Measurements from ENCODE around the gene CLCA1.

Gene CLCA1

DNA sequence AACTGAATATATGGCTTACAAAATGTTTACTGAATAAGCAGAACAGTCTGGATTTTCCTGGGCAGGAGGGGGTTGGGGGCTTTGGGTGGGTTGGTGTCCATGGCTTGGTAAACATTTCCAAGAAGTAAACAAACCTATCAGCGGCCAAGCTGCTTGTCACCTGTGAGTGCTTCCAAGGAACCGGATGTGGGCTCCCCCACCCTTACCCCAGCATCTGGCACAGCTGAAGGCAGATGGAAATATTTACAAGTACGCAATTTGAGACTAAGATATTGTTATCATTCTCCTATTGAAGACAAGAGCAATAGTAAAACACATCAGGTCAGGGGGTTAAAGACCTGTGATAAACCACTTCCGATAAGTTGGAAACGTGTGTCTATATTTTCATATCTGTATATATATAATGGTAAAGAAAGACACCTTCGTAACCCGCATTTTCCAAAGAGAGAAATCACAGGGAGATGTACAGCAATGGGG lies at the start of gene CLCA1:
Gene CLCA1 (plus strand): TSS at position 427 of the 477 bp plus-strand sequence. CDS start 45 bp downstream, at position 472.
- DNase-seq = no peak

DNA sequence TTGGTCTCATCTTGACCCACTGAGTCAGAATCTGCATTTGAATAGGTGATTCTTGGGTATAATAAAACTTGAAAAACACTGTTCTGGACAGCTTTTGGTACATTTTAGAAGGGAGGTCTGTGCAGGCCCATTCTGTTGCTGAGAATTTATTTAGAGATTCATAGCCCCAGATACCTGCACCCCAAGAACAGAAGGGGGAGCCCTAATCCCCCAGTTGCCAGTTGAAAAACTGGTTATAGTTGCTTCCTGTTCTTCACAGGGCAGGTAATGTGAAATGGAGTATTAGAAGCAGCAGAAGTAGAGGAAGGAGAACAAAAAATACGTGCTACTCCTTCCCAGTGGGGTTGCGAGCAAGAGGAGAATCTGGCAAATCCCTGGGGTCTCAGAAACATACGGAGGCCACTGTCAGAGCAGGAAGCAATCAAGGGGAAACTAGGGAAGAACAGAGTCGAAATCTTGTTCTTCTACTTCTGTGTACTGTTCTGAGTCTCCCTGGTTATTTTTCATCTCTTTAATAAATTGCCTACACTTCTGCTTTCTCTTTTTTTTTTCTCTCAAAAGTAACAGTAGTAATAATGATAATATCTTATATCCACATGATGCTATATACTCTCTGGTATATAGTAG lies 49.3 kb upstream of the CLCA1 start:
- peak; percentile 26 for DNase-seq

GRCh38 chr1:86421601-86422280 lies 47.0 kb upstream of the CLCA1 start:
- DNase-seq = no peak

- no peak for DNase-seq
Observed at GRCh38 chr1:86423473-86423872, 45.3 kb upstream of the CLCA1 start.

DNA sequence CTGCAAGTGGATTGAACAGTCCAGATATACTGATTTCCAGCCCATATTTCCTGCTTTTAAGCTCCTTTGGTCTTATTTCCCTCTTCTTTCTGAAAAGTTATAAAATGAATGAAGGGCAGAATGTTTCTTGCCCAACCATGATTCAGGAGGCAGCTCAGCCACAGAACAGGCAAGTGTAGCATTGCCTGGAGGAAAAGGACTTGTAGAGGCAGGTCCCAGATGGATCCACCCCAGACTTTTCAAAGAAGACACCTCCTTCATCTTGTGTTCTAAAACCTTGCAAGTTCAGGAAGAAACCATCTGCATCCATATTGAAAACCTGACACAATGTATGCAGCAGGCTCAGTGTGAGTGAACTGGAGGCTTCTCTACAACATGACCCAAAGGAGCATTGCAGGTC lies 44.9 kb upstream of the CLCA1 start, which contains the start of gene CLCA2:
Gene CLCA2 (plus strand): TSS at position 299 of the 400 bp plus-strand sequence. CDS start 77 bp downstream, at position 376.
- no peak for DNase-seq

DNA sequence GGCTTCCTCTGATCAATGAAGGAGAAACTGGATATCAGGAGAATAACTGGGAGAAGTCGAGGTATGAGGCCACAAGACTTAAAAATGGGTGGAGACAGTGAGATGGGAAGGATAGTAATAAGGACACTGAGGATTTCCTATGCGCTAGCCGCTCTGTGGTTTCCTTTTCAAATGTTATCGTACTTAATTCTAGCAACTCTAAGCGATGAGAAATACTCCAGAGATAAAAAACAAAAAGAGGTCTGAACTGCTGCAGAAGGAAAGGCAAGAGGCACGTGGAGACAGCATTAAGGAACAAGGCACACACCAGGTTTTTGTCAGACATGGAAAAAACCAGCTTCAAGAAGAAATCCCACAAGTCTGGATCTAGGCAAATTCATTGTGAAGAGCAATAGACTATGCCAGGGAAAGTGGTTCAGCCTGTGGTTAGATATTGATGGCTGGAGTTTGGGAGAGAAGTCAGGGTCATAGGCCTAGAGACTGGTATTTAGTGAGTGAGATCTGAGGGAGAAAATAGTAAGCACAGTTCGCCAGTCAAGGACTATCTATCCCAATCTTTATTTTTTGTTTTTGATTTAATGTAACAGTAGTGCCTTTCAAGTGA lies 39.5 kb upstream of the CLCA1 start:
- DNase-seq = peak; percentile 21

DNA sequence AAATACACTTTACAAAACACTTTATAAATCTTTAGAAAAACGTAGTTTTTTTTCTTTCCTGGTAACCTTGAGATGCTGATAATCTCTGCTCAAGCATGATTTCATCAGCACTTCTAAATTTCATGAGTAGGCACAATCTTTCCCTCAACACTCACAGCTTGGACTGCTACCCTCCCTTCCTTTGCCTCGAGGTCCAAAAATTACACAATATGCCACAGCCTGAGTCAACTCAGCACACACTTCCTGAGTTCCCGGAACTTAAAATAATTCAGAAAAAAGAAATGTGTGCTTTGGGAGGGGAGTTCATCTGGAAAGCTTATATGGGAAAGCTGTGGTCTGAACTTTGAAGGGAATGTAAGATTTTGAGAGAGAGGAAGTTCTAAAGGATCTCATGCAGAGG lies 38.9 kb upstream of the CLCA1 start:
- no peak for DNase-seq

GRCh38 chr1:86430376-86430775 lies 38.4 kb upstream of the CLCA1 start:
- DNase-seq = no peak

DNA sequence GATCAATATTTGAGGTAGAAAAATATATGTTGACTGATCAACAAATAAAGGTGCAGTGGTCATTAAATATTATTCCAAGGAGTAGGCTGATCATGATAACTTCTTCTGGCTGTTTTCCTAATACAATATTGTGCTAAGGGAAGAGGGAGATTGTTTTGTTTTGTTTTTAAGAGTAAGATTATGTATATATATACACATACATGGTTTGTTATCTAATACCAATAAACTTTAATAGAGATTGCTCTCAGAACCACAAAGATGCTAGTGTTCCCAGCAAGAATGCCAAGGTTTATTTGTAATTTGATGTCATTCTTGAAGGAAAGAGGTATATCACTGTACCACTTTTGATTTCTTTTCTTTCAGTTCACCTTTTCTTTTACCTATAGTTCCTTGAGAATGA lies 34.7 kb upstream of the CLCA1 start:
- DNase-seq = no peak

GRCh38 chr1:86435327-86435726 lies 33.4 kb upstream of the CLCA1 start:
- DNase-seq = no peak

DNA sequence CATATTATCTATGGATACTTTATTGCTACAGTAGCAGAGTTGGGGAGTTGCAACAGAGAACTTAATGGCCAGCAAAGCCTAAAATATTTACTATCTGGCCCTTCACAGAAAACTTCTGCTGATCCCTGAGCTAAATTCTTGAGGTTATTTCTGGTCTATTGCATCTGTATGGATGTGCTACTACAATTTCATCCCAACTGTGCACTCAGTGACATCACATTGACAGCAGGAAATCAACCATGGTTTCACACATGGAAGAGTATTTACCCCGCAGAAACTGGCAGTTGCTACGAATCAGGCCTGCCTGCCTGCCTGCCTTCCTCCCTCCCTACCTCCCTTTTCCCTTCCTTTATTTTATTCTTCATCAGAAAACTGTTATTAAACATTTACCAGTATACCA lies 32.7 kb upstream of the CLCA1 start:
- DNase-seq = peak; percentile 76

DNA sequence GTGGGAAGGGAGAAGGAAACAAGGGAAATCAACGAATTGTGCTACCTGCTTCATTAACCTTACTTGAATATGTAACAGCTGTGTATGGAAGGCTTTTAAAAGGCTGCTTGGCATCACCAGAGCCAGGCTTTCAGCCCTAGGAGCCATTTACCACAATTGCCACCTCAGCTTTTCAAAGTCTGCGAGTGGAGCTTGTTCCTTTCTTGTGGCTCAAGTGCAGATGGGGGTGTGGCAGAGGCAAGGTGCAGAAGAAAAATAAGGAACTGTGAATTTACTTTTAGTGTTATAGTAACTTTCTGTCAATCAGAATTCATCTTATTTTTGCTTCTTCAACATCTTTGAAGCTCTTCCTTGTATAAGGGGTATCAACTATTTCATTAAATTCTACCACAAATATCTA lies 27.1 kb upstream of the CLCA1 start:
- DNase-seq = peak; percentile 78

GRCh38 chr1:86441997-86442396 lies 26.7 kb upstream of the CLCA1 start:
- no peak for DNase-seq

DNA sequence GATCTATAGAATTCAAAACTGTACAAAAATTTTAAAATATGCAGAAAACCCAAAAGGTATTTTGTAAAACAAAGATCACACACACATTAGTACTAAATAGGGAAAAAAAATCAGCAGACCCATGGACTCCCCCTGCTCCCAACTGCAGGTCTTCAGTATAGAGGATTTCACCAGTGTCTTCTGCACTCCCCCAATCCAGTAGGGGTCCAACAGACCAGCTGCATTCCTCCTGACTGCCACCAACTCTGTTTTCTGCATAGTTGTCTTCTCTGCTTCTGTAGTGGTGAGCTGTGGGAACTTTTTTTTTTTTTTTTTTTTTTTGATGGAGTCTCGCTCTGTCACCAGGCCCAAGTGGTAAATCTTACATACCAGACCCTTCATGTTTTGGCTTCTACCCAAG lies 22.8 kb upstream of the CLCA1 start:
- no peak for DNase-seq

DNA sequence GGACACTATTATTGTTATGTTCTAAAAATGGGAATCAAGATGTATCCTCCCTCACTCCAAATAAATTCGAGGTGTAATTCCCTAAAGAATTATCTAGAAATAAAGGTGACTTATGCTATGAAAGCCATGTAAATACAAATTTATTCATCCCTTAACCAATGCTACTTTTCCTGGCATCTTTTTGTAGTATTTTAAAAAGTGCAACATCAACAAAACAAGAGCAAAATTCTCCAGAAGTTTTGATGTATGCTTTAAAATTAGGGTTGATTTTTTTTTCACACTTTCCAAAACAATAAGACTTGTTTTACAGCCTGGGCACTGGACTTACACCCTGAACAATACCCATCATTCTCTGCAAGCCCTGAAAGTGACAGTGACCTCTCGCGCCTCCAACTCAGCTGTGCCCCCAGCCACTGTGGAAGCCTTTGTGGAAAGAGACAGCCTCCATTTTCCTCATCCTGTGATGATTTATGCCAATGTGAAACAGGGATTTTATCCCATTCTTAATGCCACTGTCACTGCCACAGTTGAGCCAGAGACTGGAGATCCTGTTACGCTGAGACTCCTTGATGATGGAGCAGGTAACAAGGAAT lies 21.4 kb upstream of the CLCA1 start:
- no peak for DNase-seq

DNA sequence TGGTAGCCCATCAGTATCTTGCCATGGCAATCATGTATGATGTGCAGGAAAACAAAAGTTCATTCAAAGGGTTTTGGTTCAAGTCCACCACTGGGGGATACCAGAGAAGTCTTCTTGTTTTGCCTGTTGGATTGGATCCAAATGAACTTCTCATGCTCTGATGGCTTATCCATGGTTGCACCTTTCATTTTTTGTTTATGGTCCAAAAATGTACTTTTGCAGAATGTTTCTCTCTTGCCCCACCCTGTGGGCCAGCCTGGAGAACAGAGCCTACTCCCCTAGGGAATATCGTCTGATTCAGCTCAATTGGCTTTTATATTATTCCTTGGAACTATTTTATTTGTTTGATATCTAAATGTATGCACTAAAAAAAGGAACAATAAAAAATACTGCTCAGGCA lies 20.1 kb upstream of the CLCA1 start:
- DNase-seq = no peak

GRCh38 chr1:86449103-86449502 lies 19.6 kb upstream of the CLCA1 start:
- DNase-seq = no peak

- no peak for DNase-seq
Observed at GRCh38 chr1:86450847-86451246, 17.9 kb upstream of the CLCA1 start.

- DNase-seq = no peak
Observed at GRCh38 chr1:86453664-86454063, 15.1 kb upstream of the CLCA1 start.

DNA sequence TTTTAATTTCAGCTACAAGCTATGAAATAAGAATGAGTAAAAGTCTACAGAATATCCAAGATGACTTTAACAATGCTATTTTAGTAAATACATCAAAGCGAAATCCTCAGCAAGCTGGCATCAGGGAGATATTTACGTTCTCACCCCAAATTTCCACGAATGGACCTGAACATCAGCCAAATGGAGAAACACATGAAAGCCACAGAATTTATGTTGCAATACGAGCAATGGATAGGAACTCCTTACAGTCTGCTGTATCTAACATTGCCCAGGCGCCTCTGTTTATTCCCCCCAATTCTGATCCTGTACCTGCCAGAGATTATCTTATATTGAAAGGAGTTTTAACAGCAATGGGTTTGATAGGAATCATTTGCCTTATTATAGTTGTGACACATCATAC lies 13.7 kb upstream of the CLCA1 start:
- DNase-seq = no peak

DNA sequence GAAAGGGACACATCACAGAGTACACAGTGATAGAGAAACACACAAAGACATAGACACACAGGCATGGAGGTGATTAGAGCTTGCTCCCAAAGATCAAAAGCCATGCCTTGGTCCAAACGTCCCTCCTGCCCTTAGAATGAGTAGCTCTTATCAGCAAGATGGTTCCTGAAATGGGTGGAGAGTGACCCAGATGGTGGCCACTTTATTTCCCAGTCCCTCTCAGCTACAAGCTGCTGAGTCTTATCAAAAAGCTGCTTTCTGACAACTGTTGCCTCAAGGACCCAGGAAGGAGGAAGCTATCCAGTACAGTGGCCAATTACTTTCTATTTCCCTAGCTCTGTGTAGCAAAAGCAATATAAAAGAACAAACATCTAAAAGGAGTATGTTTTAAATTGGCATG lies 7.7 kb upstream of the CLCA1 start:
- DNase-seq = no peak

DNA sequence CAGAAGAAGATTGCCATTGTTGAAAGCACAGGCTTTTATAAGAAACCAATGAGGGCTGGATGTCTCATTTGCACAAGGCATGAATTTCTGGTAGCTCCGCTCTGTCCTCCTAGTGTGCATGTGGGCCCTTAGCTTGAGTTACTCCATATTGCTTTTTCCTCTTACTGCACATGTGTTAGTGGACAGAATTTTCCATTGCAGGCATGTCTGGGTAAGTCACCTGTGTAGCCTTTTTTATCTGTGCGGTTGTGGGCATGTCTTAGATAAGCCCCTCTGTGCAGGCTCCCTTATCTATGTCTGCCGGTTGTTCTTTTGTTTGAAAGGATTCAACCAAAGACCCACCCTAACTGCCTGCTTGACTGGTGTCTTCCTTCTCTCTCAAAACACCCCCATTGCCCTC lies 7.2 kb upstream of the CLCA1 start:
- no peak for DNase-seq

GRCh38 chr1:86464819-86465218 lies 3.9 kb upstream of the CLCA1 start:
- no peak for DNase-seq

Data from DMS79 treated with DMSO at 0.1 percent for 48 hours (cell line).